GM19455 (cell line): Measurements from ENCODE around the gene PRKCH.

Experiments
- ATAC-seq: cut with Tn5 transposase; IDR thresholded peaks from one replicate; pipeline ENCODE4 v1.9.1; 2021; ENCODE audit not compliant: unreplicated experiment

Gene PRKCH

GRCh38 chr14:61561657-61562276, 240.4 kb downstream of the PRKCH start:
- no peak for ATAC-seq

GRCh38 chr14:61562321-61563161, 241.2 kb downstream of the PRKCH start:
- no peak for ATAC-seq

DNA sequence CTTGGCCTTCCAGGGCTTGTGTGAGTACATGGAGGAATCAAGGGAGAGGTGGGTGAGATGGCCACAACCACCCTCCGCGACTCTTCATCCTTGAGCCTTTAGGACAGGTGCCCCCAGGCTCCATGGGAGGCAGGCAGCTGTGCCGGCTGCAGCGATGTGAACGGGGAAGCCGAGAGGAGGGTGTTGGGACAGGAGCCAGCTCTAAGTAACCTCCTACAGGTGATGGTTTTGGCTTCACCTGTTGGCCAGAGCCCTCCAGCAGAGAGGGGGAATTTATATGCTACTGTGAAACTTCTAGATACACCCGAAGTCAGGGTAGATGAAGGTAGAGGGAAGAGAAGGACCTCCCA, 241.8 kb downstream of the PRKCH start:
- no peak for ATAC-seq

GRCh38 chr14:61563880-61564617, 242.7 kb downstream of the PRKCH start:
- no peak for ATAC-seq

- ATAC-seq, result no peak
These were observed 243.3 kb downstream of the PRKCH start for GRCh38 chr14:61564618-61565091.

GRCh38 chr14:61565181-61565580, 243.8 kb downstream of the PRKCH start:
- no peak for ATAC-seq

GRCh38 chr14:61565836-61566536, 244.6 kb downstream of the PRKCH start:
- ATAC-seq, result no peak

- no peak for ATAC-seq
These were observed 245.3 kb downstream of the PRKCH start for GRCh38 chr14:61566537-61567225.

DNA sequence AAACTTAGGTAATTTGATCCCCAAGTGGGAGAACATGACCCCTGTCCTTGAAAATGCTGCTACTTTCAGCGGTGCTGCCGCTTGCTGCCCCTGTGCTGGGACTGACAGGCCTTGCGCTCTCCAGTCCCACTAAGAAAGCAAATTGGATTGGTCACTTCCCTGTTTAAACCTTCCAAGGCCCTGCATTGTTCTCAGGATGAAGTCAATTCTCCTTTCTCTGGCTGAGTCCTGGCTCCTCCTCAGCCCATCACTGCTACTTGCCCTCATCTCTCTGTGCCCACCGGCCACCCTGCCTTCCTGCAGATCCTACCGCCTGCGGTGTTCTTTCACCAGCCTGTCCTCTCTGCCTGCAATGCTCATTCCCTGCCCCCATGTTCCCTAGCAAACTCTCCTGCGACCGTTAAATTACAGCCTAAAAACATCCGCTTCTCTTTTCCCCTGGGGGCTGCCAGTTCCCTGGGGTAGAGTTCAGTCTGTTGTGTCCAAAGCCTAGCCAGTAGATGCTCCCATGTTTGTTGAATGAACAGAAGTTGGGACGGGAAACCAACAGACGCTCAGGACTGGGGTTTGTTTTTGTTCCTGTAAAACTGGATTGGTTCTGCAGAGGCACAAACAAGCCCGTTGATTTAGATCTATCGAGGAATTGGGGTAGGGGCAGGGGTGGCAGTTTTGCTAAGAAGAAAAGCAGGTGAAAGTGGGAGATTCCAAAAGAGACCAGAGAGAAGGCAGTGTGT, 246.6 kb downstream of the PRKCH start:
- no peak for ATAC-seq

DNA sequence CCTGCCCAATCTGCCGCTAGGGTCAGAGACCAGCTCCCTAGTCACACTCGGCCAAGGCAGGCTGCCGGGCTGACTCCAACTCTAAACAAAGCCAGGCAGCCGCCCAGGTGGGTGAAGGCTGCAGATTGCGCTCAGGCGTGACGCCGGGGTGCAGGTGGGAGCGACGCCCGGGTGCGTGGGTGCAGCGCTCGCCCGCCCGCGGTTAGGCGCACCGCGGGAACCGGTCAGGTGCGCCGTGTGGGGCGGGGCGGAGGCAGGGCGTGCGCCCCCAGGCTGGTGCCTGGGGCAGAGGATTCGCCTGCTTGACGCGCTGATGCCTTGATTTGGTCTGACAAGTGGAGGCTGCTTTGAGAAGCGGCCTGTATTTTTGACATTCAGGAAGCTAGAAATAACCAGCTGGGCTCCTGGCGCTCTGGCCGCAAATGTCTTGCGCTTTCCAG, 247.2 kb downstream of the PRKCH start:
- peak; percentile 90 for ATAC-seq

DNA sequence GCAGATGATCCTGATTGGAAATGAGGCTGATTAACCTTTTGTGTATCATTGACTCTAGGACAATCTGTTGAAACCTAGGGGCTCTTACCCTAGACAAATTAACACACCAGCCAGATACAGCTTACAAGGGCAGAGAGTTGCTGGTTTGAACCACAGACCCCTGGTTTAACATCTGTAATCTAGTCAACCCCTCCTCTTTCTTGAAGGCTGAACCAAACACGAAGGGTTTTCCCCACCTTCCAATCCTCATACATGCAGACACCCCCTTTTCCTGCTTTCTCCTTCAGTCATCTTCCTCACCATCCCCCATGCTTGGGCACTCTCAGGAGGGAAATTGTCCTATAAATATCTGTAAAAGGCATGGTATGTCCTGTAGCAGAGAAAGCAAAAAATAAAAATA, 247.9 kb downstream of the PRKCH start:
- ATAC-seq, result no peak

DNA sequence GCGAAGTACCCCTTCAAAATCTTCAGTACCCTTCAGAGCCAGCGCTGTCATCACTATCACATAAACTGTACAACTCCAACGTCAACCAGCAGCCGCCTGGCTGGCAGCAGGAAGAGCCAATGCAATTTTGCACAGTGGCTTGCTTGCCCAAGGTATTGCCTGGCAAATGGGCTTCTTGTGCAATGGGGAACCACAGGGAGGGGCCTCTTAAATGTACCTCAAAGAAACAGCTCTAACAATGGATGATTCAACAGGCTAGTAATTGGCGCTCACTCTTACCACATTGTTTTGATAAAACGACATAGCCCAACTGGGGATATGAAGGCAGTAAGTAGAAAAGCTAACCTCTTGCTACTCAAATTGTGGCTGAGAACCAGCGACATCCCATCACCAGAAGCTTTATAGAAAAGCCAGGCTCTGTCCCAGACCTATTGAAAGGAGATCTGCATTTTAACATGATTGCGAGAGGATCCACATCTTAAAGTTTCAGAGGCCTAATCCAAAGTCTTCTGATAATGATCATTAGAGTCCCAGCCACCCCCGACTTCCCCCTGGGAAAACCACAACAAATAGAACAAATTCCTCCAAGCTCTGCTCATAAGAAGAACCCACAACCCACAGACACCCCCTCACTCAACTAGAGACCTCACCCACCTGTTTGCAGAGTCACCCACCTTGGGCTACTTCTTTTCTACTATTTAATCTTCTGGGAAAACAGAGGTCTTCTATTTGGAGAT, 248.6 kb downstream of the PRKCH start:
- no peak for ATAC-seq

- no peak for ATAC-seq
These were observed 249.3 kb downstream of the PRKCH start for GRCh38 chr14:61570549-61571290.

DNA sequence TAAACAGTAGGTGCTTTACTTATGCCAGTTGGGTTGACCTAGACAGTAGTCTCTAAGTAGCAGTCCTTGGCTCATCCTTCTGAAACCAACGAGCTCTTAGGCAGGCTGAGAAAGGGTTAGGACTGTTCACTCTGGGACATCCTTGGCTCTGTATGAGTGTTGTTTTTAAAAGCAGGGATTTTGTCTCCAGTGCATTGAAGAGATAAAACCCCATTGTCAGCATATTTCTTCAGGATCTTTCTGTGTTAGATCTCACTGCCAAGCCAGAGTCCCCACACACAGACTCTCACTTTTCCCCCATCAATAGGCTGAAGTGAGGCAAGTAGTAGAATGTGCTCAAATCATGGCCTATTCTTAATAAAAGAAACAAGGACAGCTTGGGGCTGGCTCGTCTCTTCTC, 250.5 kb downstream of the PRKCH start:
- ATAC-seq, result no peak

- no peak for ATAC-seq
These were observed 251.9 kb downstream of the PRKCH start for GRCh38 chr14:61573321-61573720.

- ATAC-seq, result no peak
These were observed 252.6 kb downstream of the PRKCH start for GRCh38 chr14:61573748-61574513.

DNA sequence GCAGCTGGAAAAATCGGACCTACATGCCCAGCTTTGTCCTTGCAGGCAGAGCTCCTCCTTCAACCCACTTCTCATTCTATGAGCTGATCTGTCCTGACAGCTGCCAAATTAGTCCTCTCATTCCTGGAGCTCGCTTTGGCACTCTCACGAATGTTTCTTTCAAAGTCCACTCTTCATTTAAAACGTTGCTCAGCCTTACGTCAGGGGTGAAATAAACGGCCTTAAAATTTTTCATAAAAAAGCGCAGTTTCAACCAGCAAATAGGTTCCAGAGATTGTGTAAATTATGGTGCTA, 253.1 kb downstream of the PRKCH start:
- no peak for ATAC-seq

DNA sequence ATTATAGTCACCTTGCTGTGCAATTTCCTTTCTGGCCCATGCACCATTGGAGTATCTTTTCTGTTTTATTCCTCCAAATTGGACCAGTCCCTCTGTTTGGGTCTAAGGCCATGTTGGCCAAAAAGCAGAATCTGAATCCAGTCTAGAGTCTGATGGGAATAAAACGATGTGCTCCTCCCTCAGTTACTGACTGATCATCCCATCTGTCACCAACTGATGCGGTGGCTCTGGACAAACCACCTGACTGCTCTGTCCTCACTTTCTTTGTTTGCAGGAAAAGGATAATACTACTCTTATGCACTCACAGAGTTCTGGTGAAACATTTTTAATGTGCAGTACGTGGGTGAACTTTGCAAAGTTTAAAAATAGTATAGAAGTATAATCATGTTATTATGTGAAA, 253.7 kb downstream of the PRKCH start:
- ATAC-seq, result no peak
